ENCODE measurements around the gene MLX. TPM values are rescaled to one million over a fixed set of nuclear protein-coding genes. Genes with fewer than 3 reads are reported as not detected.

The MLX gene, protein sequence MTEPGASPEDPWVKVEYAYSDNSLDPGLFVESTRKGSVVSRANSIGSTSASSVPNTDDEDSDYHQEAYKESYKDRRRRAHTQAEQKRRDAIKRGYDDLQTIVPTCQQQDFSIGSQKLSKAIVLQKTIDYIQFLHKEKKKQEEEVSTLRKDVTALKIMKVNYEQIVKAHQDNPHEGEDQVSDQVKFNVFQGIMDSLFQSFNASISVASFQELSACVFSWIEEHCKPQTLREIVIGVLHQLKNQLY
- 10 to 100 TPM; 54.8 to 60.4 TPM for total RNA-seq

DNA sequence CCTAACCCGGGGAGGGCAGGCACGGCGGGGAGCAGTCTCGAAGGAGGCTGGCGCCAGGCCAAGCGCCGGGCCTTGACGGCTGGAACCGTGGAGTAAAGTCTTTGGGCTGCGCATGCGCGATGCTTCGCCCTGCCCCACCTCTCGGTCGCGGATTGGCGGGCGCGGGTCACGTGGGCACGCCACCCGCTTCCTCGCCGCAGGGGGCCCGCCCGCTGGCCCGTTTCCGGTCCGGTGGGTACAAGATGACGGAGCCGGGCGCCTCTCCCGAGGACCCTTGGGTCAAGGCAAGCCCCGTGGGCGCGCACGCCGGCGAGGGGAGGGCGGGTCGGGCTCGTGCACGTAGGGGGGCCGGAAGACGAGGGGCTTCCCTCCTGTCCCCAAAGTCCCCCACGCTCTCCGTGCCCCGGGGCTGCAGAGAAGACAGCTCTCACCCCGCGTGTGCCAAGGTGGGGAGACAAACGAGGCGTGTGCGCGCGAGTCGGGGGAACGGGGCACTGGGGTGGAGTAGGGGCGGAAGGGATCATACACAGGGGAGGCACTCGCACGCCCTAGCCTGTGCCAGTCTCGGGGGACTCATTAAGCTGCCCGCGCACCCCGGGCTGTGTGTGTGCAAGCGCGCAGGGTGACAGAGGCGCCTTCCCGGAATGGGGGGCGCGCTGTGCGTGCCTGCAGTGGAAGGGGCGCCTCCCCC lies at the start of gene MLX:
MLX (plus strand) TSS at position 218 of the 691 bp plus-strand sequence; CDS start at position 243, 25 bp downstream.
- peak; percentile 78 for ATAC-seq
- CTCF ChIA-PET = interaction anchor here (1.0 to 6.7 kb wide), 5 partner anchors 10 to 362 kb away, joined by 3 to 62 read pairs (median 5); partner anchors contain the start of gene PSMC3IP
- Mint-ChIP-seq H3K36me3 (peaks cover 48% of the 10 kb centered on the region), H3K4me3 (peak within 1 kb of the TSS; percentile 94), H3K9me3 (ENCODE audit: low read depth) (no peaks in the 10 kb centered on the region), H3K4me1 (peaks cover 62% of the 10 kb centered on the region), H3K27me3 (no peaks in the 10 kb centered on the region), H3K27ac (peak within 1 kb of the TSS; percentile 94)
- DNase-seq = peak; percentile 94

DNA sequence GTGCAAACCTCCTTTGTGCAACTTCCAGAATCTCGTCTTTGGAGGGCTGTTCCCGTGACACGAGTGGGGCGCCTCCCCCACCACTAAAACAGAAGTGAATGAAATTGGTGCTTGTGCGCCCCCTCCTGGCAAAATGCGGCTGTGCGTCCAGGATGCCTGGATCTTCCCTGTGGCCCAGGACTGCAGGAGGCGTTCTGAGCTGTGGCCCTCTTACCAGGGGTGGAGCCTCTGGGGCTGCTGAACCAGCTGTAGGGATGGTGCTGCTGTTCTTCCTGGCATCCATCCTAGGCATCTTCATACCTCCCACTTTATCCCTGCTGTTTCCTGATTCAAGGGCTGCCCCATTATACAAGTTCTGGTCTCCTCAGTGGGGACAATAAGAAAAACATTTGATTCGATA lies 49.4 kb upstream of the MLX start:
- H3K36me3 Mint-ChIP-seq = no peaks in the 10 kb centered on the region
- H3K4me3 Mint-ChIP-seq = no peak overlapping the region
- peak; percentile 85 for DNase-seq
- H3K4me1 Mint-ChIP-seq = no peaks in the 10 kb centered on the region
- ATAC-seq = peak; percentile 91
- no peak overlapping the region for H3K27ac Mint-ChIP-seq
- H3K27me3 Mint-ChIP-seq = peaks cover 31% of the 10 kb centered on the region
- CTCF ChIA-PET = interaction anchor here (0.5 to 4.8 kb wide), 35 partner anchors 10 to 329 kb away, joined by 3 to 26 read pairs (median 5); partner anchors contain the start of genes CAVIN1 and NAGLU
- H3K9me3 Mint-ChIP-seq (ENCODE audit: low read depth) = no peaks in the 10 kb centered on the region

DNA sequence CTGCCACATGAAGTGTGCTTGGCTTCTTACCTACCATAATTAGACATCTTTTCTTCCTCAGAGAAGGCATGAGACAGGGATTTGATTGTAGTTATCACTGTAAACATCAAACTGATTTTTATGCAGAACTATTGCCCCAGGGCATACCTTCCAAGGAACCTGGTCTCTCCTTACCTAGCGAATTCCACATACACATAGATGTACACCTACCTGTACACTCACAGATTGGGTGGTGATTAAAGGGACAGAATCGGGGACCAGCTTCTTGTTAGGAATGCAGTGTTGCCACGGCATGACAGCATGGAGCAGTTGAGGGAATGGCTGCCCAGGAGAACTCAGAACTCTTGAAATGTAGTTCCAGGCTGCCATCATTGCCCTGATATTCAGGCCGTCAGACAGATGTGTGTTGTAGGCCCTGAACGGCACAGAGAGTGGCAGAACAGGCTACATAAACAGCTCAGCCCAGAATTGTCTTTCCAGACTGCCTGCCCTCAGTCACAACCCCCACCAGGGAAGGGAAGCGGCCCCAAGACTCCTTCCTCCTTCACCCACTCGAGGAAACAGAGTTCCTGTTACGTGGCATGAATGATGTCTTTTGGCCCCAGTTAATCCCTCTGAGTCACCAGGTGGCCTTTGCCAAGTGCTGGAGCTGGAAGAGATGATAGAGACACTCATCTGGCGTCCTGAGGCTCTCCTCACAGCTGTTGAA lies 48.7 kb upstream of the MLX start:
- Mint-ChIP-seq H3K4me1 (peaks cover 2% of the 10 kb centered on the region), H3K36me3 (no peaks in the 10 kb centered on the region), H3K27ac (no peak overlapping the region), H3K9me3 (ENCODE audit: low read depth) (no peaks in the 10 kb centered on the region), H3K27me3 (peaks cover 36% of the 10 kb centered on the region), H3K4me3 (no peak overlapping the region)
- CTCF ChIA-PET = interaction anchor here (0.5 to 4.8 kb wide), 36 partner anchors 9 to 330 kb away, joined by 3 to 26 read pairs (median 4); partner anchors contain the start of genes CAVIN1 and NAGLU
- DNase-seq (no peak), ATAC-seq (no peak)

DNA sequence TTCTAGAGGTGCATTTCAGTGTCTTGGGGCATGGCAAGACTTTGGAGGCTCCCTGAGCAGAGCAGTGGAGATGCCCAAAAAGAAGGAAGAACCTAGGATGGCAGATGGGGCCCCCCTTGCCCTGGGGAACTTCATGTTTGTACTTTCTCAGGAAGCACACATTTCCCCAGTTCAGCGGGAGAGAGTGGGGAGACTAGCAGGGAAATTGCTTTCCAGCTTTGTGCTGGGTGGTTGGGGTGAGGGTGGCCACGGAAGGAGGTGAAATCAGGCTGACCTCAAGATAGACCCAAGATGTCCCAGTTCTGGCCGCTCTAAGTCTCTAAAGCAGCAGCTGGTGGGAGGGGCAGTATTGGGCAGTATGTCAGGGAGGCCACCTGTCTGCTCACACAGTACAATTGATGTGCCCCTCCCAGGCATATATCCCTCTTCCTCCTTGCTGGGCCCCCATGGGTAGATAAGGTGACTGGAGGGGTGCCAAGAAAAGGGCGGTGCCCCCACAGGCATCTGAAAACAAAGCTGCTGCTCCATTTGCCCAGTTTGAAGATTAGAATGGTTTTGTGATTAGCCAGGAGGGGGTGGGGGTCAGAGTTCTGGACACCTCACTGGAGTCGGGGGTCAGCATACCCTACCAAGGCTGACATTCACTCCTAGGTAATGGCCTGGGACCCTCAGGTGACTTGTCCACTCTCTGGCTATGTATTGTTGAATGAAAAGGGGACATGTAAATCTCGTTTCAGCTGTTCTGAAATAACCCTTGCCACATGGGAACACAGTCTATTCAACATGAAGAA lies 48.0 kb upstream of the MLX start:
- H3K27me3 Mint-ChIP-seq = peaks cover 35% of the 10 kb centered on the region
- no peak for ATAC-seq
- peaks cover 9% of the 10 kb centered on the region for H3K4me1 Mint-ChIP-seq
- CTCF ChIA-PET = interaction anchor here (0.8 to 4.8 kb wide), 21 partner anchors 8 to 296 kb away, joined by 3 to 26 read pairs (median 6); partner anchors contain the start of gene NAGLU
- no peaks in the 10 kb centered on the region for H3K9me3 Mint-ChIP-seq (ENCODE audit: low read depth)
- H3K27ac Mint-ChIP-seq = no peak overlapping the region
- no peak for DNase-seq
- no peak overlapping the region for H3K4me3 Mint-ChIP-seq
- no peaks in the 10 kb centered on the region for H3K36me3 Mint-ChIP-seq

DNA sequence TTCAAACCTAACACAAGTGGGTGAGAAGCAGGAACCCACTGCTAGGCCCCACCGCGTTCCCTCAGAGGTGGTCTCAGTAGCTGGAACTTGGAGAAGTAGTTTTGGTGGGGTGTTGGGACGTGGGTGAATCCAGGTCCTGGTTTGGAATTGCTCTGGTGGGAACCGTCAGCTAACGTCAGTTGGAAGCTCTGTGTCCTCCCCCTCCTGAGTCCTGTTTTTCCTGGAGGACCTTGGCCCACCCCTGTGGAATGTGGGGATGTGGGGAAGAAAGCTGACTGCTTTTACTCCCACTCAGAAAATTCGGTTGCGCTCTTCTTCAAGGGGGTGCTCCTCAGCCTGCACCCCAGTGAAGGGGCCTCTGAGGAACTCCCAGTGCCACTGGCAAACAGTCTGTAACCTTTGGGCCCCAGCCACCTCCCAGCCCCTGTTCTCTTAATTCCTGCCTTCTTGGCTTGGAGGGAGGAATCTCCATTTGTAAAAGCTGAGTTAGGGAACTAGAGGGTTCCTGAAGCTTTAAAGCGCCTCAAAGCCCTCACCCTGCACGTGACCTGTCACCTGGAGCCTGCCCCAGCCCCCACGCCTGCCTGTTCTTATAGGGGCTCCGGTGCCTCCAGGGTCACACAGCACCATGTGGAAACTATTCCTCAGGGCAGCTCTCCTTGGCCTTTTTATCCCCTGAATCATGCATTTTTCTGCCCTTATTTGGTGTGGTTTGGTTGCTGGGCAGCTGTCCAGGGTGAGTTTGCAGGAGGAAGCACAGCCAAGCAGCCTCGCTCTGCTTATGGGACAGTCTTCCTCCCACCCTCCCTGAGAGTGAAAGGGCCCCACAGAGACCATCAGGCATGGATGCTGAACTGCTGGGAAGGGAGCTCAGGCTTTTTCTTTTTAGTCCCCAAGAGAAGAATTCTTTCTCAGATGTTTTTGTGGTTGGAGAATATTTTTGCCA lies 47.1 kb upstream of the MLX start:
- DNase-seq (no peak), ATAC-seq (no peak)
- Mint-ChIP-seq H3K36me3 (no peaks in the 10 kb centered on the region), H3K4me3 (no peak overlapping the region), H3K9me3 (ENCODE audit: low read depth) (no peaks in the 10 kb centered on the region), H3K4me1 (peaks cover 18% of the 10 kb centered on the region), H3K27ac (no peak overlapping the region), H3K27me3 (peaks cover 42% of the 10 kb centered on the region)
- CTCF ChIA-PET = interaction anchor here (0.8 to 4.8 kb wide), 20 partner anchors 7 to 336 kb away, joined by 3 to 26 read pairs (median 5); partner anchors contain the start of genes CAVIN1 and STAT3

DNA sequence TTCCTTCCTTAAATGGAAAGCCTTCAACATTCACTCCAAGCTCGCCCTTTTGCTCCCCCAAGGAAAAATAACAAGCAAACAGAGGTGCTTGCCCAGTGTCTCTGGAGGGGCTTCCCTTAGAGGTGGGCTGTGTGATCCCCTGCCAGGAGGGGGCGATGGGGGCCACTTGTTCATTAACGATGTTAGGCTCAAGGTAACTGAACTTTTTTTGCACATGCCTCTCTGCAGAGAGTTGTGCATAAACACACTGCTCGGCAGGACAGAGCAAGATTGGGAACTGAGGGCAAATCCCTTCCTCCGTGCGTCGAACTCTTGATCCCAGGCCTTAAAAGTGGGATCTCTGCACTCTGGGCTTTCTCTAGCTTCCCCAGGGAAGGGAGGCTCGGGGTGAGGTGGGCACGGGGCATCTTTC lies 46.4 kb upstream of the MLX start:
- Mint-ChIP-seq H3K9me3 (ENCODE audit: low read depth) (no peaks in the 10 kb centered on the region), H3K4me1 (peaks cover 23% of the 10 kb centered on the region), H3K4me3 (no peak overlapping the region), H3K27ac (no peak overlapping the region), H3K27me3 (peaks cover 48% of the 10 kb centered on the region), H3K36me3 (no peaks in the 10 kb centered on the region)
- CTCF ChIA-PET = interaction anchor here (0.6 to 4.8 kb wide), 19 partner anchors 9 to 336 kb away, joined by 3 to 26 read pairs (median 4); partner anchors contain the start of genes CAVIN1 and STAT3
- no peak for ATAC-seq
- DNase-seq = no peak

DNA sequence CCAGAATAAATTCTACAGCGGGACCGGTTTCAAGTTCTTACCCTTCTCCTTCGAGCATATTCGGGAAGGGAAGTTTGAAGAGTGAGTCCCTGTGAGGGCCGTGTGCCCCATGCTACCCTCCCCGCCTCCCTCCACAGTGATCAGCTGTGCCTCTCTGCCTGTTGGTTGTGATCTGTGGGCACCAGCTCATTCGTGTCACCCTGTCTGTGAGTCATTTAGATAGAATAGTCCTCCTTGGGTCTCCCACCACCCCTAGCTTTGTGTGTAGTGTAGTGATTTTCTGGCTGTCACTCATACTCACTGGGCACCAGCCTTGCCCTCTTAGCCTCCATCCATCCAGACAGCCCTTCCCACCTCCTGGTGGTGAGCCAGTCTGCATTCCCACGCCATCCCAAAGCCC lies 45.9 kb upstream of the MLX start:
- Mint-ChIP-seq H3K27ac (no peak overlapping the region), H3K4me3 (no peak overlapping the region), H3K4me1 (peaks cover 24% of the 10 kb centered on the region), H3K9me3 (ENCODE audit: low read depth) (no peaks in the 10 kb centered on the region), H3K36me3 (no peaks in the 10 kb centered on the region), H3K27me3 (peaks cover 48% of the 10 kb centered on the region)
- ATAC-seq = no peak
- CTCF ChIA-PET = interaction anchor here (0.6 to 4.8 kb wide), 16 partner anchors 9 to 337 kb away, joined by 3 to 26 read pairs (median 4); partner anchors contain the start of gene CAVIN1
- no peak for DNase-seq

DNA sequence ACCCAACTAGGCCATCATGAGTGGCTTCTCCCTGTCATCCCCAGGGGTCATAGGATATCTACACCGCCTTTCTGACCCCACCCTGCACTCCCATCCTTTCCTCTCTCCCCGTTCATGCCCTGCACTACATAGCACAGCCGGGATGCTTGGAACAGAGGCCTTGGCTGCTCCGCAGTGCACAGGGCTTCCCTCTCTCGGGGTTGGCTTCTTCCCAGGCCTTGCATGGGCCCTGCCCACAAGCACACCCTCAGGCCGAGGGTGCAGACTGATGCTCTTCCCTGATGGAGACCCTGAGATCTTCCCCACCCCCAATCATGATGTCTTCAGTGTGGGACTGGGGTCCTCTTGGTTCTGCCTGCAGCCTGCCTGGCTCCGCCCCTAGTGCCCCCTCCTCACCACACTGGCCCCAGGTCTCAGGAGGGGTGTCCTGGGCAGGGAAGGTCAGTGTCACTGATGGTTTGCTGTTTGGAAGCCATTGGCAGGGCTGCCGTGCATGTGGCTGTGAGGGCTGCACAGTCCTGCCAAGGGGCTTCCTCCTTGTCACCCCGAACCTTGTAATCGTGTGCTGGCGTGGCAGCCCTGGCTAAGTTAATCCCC lies 45.1 kb upstream of the MLX start:
- peaks cover 25% of the 10 kb centered on the region for H3K4me1 Mint-ChIP-seq
- H3K9me3 Mint-ChIP-seq (ENCODE audit: low read depth) = no peaks in the 10 kb centered on the region
- CTCF ChIA-PET = interaction anchor here (0.9 to 2.9 kb wide), 5 partner anchors 8 to 108 kb away, joined by 3 to 11 read pairs (median 6); no protein-coding TSS in a partner anchor
- H3K4me3 Mint-ChIP-seq = no peak overlapping the region
- ATAC-seq = no peak
- H3K36me3 Mint-ChIP-seq = no peaks in the 10 kb centered on the region
- peaks cover 48% of the 10 kb centered on the region for H3K27me3 Mint-ChIP-seq
- H3K27ac Mint-ChIP-seq = no peak overlapping the region
- no peak for DNase-seq

DNA sequence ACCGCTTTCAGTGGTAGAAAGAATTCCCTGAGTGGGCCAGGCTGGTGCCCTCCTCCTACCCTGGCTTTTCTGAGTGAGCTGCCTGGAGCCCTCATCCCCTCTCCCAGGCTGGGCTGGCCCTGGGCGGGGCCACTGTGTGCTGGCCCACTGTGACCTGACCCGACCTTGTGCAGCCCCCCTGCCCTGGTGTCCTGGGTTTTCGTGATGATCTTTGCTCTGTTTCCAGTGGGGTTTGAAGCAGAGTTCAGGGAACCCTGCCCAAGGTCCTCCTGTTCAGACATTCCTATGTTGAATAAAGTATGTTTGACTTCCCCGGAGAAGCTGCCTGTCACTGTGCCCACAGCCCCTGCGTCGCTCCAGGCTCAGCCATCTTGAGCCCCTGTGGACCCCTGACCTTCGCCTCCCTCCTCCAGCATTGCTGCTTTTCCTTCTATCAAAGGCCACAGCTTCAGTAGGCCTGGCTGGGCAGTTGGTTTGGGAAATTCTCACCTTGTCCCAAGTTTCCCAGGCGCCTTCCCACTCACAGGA lies 44.6 kb upstream of the MLX start:
- Mint-ChIP-seq H3K27ac (no peak overlapping the region), H3K27me3 (peaks cover 48% of the 10 kb centered on the region), H3K4me1 (peaks cover 27% of the 10 kb centered on the region), H3K4me3 (no peak overlapping the region), H3K9me3 (ENCODE audit: low read depth) (no peaks in the 10 kb centered on the region), H3K36me3 (no peaks in the 10 kb centered on the region)
- no peak for DNase-seq
- CTCF ChIA-PET = no interaction called here
- no peak for ATAC-seq

DNA sequence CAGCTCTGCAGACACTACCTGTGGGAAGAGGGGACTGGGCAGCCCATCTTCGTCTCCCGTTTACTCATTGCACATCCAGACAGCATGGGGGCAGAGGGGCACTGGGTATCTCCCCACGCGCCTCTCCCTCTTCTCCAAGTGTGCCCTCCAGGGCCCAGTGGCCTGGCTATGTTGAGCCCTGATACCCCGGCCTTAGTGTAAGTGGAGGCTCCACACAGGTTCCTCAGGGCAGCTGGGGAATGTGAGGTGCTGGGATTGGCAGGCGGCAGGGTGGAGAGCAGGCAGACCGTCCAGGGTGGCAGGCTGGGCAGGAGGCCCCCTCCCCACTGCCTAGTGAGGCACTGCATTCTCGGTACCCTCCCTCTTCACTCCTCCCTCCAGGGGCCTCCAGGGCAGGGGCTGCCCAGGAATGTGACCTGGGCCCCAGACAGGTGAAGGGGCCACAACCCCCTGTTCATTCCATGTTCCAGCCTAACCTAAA lies 44.1 kb upstream of the MLX start:
- no peaks in the 10 kb centered on the region for H3K36me3 Mint-ChIP-seq
- H3K4me1 Mint-ChIP-seq = peaks cover 29% of the 10 kb centered on the region
- no peak for DNase-seq
- no peak overlapping the region for H3K27ac Mint-ChIP-seq
- no peak for ATAC-seq
- CTCF ChIA-PET = interaction anchor here (1.0 kb wide), 1 partner anchor 103 kb away, joined by 3 read pairs; no protein-coding TSS in a partner anchor
- no peaks in the 10 kb centered on the region for H3K9me3 Mint-ChIP-seq (ENCODE audit: low read depth)
- H3K27me3 Mint-ChIP-seq = peaks cover 46% of the 10 kb centered on the region
- H3K4me3 Mint-ChIP-seq = no peak overlapping the region

DNA sequence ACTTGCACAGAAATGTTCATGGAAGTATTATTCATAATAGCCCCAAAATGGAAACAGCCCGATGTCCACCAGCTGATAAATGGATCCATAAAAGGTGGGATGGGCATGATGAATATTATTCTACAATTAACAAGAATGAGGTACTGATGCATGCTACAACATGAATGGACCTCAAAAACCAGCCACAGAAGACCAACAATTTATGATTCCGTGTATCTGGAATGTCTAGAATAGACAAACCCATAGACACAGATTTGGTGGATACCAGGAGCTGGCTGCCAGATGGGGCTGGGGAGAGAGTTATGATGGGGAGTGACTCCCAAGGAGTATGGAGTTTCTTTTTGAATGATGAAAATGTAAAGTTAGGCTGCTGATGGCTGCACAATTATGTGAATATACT lies 41.7 kb upstream of the MLX start:
- H3K4me1 Mint-ChIP-seq = peaks cover 39% of the 10 kb centered on the region
- no peaks in the 10 kb centered on the region for H3K9me3 Mint-ChIP-seq (ENCODE audit: low read depth)
- H3K4me3 Mint-ChIP-seq = no peak overlapping the region
- H3K27ac Mint-ChIP-seq = no peak overlapping the region
- ATAC-seq (no peak), DNase-seq (no peak)
- H3K36me3 Mint-ChIP-seq = no peaks in the 10 kb centered on the region
- CTCF ChIA-PET = interaction anchor here (0.9 to 1.6 kb wide), 2 partner anchors 16 to 94 kb away, joined by 3 read pairs; no protein-coding TSS in a partner anchor
- H3K27me3 Mint-ChIP-seq = peaks cover 42% of the 10 kb centered on the region

Data from activated CD8-positive, alpha-beta memory T cell treated with anti-CD3 and anti-CD28 coated beads, Interleukin-2, amount 10 ng/mL, durations not matched to agents 7 days and 5 days (primary cell).